ENCODE measurements around the gene MCM8.

MCM8 gene

DNA sequence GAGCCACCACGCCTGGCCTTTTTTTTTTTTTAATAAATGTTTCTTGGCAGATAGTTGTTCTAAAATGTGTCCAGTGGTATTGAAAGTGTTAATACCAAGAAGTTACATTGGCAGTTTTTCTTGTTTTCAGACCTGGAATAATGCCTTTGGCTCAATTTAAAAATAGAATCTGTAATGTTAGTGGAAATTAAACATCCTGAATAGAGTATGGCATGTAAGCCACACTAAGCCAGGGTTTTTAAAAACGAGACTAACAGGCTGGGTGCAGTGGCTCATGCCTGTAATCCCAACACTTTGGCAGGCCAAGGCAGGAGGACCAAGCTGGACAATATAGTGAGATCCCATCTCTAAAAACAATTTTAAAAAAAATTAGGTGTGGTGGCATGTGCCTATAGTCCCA lies 25.3 kb downstream of the MCM8 start:
- no peak for DNase-seq (ENCODE audit: low spot score)
- in situ Hi-C loops (cut with MboI; ENCODE audit: low pct_unique_long_range_greater_than_20kb, low sequenced_read_pairs, unreplicated experiment): no loop called here
- TF ChIP-seq, protein P1, sequence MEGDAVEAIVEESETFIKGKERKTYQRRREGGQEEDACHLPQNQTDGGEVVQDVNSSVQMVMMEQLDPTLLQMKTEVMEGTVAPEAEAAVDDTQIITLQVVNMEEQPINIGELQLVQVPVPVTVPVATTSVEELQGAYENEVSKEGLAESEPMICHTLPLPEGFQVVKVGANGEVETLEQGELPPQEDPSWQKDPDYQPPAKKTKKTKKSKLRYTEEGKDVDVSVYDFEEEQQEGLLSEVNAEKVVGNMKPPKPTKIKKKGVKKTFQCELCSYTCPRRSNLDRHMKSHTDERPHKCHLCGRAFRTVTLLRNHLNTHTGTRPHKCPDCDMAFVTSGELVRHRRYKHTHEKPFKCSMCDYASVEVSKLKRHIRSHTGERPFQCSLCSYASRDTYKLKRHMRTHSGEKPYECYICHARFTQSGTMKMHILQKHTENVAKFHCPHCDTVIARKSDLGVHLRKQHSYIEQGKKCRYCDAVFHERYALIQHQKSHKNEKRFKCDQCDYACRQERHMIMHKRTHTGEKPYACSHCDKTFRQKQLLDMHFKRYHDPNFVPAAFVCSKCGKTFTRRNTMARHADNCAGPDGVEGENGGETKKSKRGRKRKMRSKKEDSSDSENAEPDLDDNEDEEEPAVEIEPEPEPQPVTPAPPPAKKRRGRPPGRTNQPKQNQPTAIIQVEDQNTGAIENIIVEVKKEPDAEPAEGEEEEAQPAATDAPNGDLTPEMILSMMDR (IDR thresholded peaks at IDR 0.05; ENCODE audit: extremely low read depth, insufficient read depth, missing control alignments): no peak

DNA sequence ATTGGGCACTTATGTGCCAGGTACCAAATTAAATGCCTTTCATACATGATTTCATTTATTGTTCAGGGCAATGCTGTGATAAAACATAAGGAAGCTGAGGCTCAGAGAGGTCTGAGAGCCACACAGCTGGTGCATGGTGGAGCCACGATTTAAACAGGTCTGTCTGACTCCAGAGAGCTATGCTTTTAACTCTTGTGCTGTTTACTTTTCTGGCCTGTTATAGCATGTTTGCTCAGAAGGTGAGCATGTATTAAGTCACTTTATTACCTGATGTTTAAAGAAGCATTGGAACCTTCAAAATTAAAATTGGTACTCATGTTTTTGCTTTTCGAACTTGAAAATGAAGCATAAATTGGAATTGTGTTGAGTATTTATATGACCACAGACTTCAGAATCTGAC lies 26.8 kb downstream of the MCM8 start:
- in situ Hi-C loops (cut with MboI; ENCODE audit: low pct_unique_long_range_greater_than_20kb, low sequenced_read_pairs, unreplicated experiment): no loop called here
- no peak for DNase-seq (ENCODE audit: low spot score)
- TF ChIP-seq, protein P1 (IDR thresholded peaks at IDR 0.05; ENCODE audit: extremely low read depth, insufficient read depth, missing control alignments): no peak

DNA sequence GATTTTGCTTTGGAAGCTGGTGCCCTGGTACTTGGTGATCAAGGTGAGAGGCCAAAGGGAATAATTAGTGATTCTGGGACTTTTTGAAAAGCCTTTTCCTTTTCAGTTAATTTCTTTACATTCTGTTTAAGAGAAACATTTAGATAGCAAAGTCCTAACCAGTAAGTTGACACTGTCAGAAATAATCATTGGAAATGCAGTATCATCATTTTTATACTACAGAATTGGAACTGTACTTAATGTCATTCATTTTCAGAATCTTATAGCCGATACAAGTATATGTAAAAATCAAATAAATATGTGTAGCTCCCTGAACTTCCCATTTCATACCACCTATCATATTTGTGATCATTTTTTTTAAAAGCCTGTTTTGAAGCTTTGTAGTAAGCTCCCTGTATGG lies 27.5 kb downstream of the MCM8 start:
- TF ChIP-seq, protein P1 (IDR thresholded peaks at IDR 0.05; ENCODE audit: extremely low read depth, insufficient read depth, missing control alignments): no peak
- in situ Hi-C loops (cut with MboI; ENCODE audit: low pct_unique_long_range_greater_than_20kb, low sequenced_read_pairs, unreplicated experiment): no loop called here

DNA sequence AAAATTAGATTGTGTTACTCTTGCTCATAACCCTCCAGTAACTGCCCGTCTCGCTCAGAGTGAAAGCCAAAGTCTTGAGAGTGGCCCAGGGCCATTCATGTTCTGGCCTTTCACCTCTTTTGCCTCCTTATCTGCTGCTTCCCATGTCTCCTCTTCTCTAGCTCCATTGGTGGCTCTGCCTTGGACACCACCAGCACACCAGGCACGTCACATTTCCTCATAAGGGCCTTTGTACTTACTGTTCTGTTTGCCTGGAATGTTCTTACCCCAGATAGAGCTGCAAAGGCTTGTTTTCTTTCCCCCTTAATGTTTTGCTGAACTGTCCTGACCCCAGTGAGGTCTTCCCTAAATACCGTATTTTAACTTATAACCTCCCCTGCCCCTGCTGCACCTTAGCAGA lies 29.3 kb downstream of the MCM8 start:
- in situ Hi-C loops (cut with MboI; ENCODE audit: low pct_unique_long_range_greater_than_20kb, low sequenced_read_pairs, unreplicated experiment): no loop called here
- TF ChIP-seq, protein P1 (IDR thresholded peaks at IDR 0.05; ENCODE audit: extremely low read depth, insufficient read depth, missing control alignments): no peak
- DNase-seq (ENCODE audit: low spot score): no peak

More for the DNA sequence above, 27.5 kb downstream of the MCM8 start:
- no peak for DNase-seq (ENCODE audit: low spot score)

DNA sequence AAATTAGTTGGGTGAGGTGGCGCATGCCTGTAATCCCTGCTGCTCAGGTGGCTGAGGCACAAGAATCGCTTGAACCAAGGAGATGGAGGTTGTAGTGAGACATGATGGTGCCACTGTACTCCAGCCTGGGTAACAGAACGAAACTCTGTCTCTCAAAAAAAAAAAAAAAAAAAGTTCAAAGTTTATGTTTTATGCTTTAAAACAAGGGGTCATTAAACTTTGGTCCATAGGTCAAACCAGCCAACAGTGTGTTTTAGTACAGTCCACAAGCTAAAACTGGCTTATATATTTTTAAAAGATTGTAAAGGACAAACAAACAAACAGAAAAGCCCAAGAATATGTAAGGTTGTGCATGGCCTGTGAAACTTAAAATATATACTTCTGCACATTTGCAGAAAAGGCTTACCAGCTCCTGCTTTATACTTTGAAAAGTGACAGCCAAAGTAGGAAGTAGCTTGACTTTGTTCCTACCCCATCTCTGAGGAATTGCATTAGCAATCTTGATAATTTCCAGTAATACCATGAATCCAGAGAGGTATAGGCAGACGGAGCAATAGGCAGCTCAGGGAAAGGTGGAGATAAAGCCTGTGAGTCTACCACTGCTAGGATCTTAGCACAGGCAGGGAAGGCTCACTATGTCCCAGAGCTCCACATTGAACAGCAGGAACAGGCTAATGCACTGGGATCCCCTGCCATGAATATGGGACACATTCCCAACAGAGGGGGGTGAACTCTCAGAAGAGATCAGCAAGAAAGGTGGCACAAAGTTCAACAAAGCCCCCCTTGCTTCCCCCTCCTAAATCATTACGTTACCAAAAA lies 30.5 kb downstream of the MCM8 start:
- no peak for DNase-seq (ENCODE audit: low spot score)
- TF ChIP-seq, protein P1 (IDR thresholded peaks at IDR 0.05; ENCODE audit: extremely low read depth, insufficient read depth, missing control alignments): no peak
- in situ Hi-C loops (cut with MboI; ENCODE audit: low pct_unique_long_range_greater_than_20kb, low sequenced_read_pairs, unreplicated experiment): no loop called here

DNA sequence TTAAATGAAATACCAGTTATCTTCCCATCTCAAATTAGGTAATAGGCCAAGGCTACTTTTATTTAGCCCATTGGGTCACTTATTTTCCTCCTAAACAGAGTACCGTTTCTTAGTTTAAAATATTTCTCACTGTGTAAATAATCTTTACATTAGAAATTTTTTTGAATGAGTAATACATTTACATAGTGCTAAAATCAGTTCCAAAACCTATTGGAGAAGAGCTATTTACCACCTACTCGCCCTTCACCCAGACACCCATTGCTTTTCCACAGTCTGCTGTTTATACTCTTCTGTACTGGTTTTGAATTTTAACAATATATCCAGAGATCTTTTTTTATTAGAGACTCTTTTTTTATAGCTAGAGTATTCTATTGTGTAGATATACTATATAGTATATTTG lies 36.9 kb downstream of the MCM8 start:
- TF ChIP-seq, protein P1 (IDR thresholded peaks at IDR 0.05; ENCODE audit: extremely low read depth, insufficient read depth, missing control alignments): no peak
- DNase-seq (ENCODE audit: low spot score): no peak
- in situ Hi-C loops (cut with MboI; ENCODE audit: low pct_unique_long_range_greater_than_20kb, low sequenced_read_pairs, unreplicated experiment): no loop called here
